SK-N-SH treated with all-trans-retinoic acid at 6 μM for 48 hours (cell line): ENCODE results near the gene OTX1.

Experiments
- BACH2 ChIP-seq: fragments of 250-450 bp; sonication (Bioruptor Pico); IDR thresholded peaks from 2 replicates; pipeline ENCODE4 v1.9.0; 2021; ENCODE audit warnings: mild to moderate bottlenecking, borderline replicate concordance
- CSRNP3 ChIP-seq: fragments of 250-450 bp; sonication (Bioruptor Pico); IDR thresholded peaks from 2 replicates; pipeline ENCODE4 v1.5.1; 2021; ENCODE audit warnings: mild to moderate bottlenecking, moderate library complexity
- ISL1 ChIP-seq: fragments of 250-450 bp; sonication (Bioruptor Pico); IDR thresholded peaks from 2 replicates; pipeline ENCODE4 v2.1.2; 2022; ENCODE audit warnings: mild to moderate bottlenecking, moderate library complexity
- PATZ1 ChIP-seq: fragments of 250-450 bp; sonication (Bioruptor Pico); IDR thresholded peaks from 2 replicates; pipeline ENCODE4 v1.8.0; 2020; ENCODE audit warnings: mild to moderate bottlenecking, moderate library complexity, borderline replicate concordance
- RARB ChIP-seq: fragments of 250-450 bp; sonication (Bioruptor Pico); IDR thresholded peaks from 2 replicates; pipeline ENCODE4 v1.8.0; 2021; ENCODE audit warnings: mild to moderate bottlenecking, moderate library complexity
- TCF4 ChIP-seq: fragments of 250-450 bp; sonication (Bioruptor Pico); IDR thresholded peaks from 2 replicates; pipeline ENCODE4 v1.8.0; 2021; ENCODE audit warnings: mild to moderate bottlenecking, moderate library complexity, borderline replicate concordance
- TOX ChIP-seq: fragments of 250-450 bp; sonication (Bioruptor Pico); IDR thresholded peaks from 2 replicates; pipeline ENCODE4 v1.8.0; 2021; ENCODE audit warnings: mild to moderate bottlenecking, moderate library complexity, borderline replicate concordance
- ZNF8 ChIP-seq: fragments of 450-650 bp; formaldehyde crosslinking; IDR thresholded peaks from 2 replicates; pipeline ENCODE4 v1.5.0; 2020; ENCODE audit warnings: mild to moderate bottlenecking, moderate library complexity
- TF ChIP-seq, protein P1 (sequence below): fragments of 250-450 bp; sonication (Bioruptor Pico); IDR thresholded peaks from 2 replicates; pipeline ENCODE4 v1.5.1; 2020; ENCODE audit warnings: low read depth, mild to moderate bottlenecking, moderate library complexity

GRCh38 chr2:63048367-63049171 lies 2.1 kb upstream of the OTX1 start:
- no peak for TF ChIP-seq PATZ1 (CRISPR knock-in tag)
- TF ChIP-seq BACH2 (CRISPR knock-in tag): no peak
- no peak for TF ChIP-seq RARB (CRISPR knock-in tag)
- TF ChIP-seq ZNF8 (CRISPR knock-in tag): no peak
- TF ChIP-seq, protein P1, sequence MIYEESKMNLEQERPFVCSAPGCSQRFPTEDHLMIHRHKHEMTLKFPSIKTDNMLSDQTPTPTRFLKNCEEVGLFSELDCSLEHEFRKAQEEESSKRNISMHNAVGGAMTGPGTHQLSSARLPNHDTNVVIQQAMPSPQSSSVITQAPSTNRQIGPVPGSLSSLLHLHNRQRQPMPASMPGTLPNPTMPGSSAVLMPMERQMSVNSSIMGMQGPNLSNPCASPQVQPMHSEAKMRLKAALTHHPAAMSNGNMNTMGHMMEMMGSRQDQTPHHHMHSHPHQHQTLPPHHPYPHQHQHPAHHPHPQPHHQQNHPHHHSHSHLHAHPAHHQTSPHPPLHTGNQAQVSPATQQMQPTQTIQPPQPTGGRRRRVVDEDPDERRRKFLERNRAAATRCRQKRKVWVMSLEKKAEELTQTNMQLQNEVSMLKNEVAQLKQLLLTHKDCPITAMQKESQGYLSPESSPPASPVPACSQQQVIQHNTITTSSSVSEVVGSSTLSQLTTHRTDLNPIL: no peak
- no peak for TF ChIP-seq TOX (CRISPR knock-in tag)
- TF ChIP-seq ISL1 (CRISPR knock-in tag): no peak
- no peak for TF ChIP-seq CSRNP3 (CRISPR knock-in tag)
- TF ChIP-seq TCF4 (CRISPR knock-in tag): no peak
